Right renal pelvis (tissue), 4 donors: ENCODE data around the gene SLC30A2. TPM values are rescaled to one million over a fixed set of nuclear protein-coding genes. Genes with fewer than 3 reads are reported as not detected.

Source experiments
- DNase-seq, 4 donors: peaks; one replicate each; pipeline ENCODE4 v3.0.0-alpha.2; 2013; ENCODE audit warnings: low read depth in 4 of 4, low spot score in 3 of 4, missing footprints in 1 of 4
- polyA plus RNA-seq, 4 donors: library from polyadenylated mRNA; unstranded; fragments of 120-200 nt; gene quantifications; one replicate each; pipeline ENCODE4 v1.2.1, GENCODE V29; 2013; ENCODE audit not compliant: insufficient read length in 4 of 4

SLC30A2 gene
- polyA plus RNA-seq, 4 donors: 3.1 to 6.8 (median 4.8) TPM

GRCh38 chr1:25999041-25999800 is 46.7 kb downstream of the SLC30A2 start:
- no peak for DNase-seq

DNA sequence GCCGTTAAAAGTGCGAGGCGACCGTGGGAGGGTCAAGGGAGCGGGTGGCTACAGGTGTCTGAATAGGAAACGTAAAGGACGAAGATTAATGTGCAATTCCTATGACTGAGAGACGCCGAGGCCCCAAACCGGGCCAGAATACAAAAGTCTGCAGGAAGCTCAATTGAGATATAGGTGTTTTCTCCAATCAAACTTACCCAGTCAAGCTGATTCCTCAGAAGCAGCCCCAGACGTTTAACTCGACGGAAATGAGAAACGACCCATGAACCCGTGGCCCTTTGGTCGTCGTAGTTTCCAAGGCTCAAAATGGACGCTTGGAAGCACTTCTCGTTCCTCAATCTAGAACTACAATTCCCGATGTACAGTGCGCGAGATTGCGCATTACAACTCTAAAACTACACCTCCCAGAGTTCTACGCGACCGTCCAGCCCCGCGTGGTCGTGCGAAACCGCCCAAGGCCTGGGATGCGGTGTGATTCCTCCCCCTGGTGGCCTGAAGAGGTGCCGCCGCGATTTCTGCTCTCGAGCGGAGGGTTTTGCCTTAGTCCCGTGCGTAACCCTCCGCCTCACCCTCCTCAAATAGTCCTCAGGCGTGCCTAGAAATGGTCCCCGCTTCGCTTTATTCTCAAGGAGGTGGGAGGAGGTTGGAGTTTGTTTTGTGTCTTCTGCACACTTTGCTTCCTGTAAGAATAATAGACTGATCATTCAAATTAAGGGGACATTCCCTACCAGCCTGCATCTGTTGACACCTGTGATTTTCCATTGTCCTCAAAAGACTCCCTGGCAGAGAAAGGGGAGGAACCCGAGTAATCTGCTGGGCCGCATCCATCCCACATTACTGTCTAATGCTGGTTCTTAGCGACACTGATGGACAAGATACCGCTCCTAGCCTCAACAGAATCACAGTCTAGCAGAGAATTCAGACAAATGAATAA is 47.8 kb downstream of the SLC30A2 start, which contains the start of gene PAFAH2:
Gene PAFAH2, minus strand, starts transcription at position 236 of the 934 bp plus-strand sequence. CDS start 7,247 bp downstream, outside the sequence.
- peak; percentile 99 to 100 (median 100) for DNase-seq

DNA sequence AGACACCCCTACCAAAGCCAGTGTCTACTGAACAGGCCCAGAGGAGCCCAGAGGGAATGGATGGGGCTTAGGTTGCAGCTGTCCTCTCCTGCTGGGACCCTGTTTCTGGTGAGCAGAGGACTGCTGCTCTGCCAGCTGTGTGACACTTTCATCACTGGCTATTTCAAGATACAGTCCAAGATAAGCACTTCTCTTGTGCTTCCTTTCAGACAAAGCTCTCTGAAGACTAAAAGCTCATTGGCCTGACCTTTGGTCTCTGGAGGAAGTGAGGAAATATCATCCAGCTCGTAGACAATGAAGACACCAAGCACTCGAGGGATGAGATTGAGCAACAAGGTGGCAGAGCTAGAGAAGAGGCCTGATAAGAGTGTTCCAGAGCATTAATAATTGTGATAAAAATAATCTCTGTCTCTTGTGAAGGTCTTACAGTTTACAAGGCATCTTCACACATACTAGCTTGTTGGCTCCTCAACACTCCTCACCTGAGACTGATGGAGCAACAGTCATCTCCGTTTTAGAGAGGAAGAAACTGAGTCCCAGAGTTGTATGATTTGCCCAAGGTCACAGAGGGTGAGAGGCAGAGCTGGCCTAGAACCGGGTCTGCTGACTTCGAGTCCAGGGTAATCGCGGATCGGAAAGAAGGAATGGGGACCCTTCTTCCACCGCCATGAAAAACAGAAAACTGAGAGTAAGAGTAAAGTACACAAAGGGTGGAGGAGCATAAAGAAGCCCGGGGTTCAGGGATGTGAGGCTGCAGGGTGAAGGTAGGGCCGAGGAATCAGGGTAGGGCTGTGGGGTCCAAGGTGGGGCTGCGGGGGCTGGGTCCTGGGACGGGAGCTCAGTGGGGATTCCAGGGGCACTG is 48.7 kb downstream of the SLC30A2 start:
- DNase-seq: peak in 1 of 4 donors; percentile 8

GRCh38 chr1:25994402-25995150 is 51.3 kb downstream of the SLC30A2 start:
- no peak for DNase-seq

- no peak for DNase-seq
Measured at GRCh38 chr1:25993197-25993951, 52.5 kb downstream of the SLC30A2 start.

- DNase-seq: no peak
Measured at GRCh38 chr1:25992689-25993171, 53.2 kb downstream of the SLC30A2 start.

GRCh38 chr1:25991937-25992688 is 53.8 kb downstream of the SLC30A2 start:
- DNase-seq: no peak

DNA sequence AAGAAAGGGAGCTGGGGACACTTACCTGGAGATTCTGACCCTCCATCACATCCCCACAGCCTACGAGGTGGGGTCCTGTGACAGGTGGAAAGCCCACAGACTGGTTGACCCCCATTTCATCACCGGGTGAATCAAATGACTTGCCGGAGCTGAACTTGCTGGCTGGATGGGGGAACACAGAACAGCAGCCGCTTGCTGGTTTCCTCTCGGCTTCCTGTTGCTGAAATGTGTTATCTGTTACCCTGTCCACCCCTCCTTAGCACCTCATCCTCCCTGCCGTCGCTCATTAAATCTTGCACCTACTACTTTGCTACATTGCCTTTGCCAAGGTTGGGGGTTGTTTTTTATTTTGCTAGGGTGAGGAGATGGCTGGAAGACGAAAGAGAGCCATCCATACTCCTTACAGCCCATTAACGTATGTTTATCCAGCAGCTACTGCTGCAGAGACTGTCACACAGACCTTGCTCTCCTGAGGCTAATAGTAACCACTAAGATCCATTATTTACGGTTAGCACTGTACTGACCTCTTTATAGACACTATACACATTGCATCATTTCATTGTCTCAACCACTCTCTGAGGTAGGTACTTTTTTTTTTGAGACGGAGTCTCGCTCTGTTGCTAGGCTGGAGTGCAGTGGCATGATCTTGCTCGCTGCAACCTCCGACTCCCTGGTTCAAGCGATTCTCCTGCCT is 55.1 kb downstream of the SLC30A2 start:
- no peak for DNase-seq

- DNase-seq: no peak
Measured at GRCh38 chr1:25990251-25990650, 55.7 kb downstream of the SLC30A2 start.

- DNase-seq: no peak
Measured at GRCh38 chr1:25989440-25990234, 56.3 kb downstream of the SLC30A2 start.

DNA sequence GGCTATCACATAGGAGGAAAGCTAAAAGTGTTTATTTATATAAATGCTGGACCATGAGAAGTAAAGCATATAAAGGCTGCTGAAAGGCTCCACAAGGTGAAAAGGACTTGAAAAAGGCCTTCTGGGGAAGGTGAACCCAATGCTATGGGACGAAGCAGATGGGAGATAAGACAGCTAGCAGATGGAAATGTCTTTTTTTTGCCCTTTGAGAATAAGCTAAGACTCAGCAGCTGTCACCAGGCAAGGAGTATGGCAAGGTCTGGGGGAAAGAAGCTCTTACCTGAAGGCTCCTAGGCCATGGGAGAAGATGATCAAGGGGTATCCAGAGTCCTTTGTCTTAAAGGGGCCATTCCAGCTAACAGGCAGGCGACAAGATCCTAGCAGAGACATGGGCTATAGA is 58.0 kb downstream of the SLC30A2 start:
- DNase-seq: no peak

Other genes with a start within 250 kb of the SLC30A2 start
- 10 to 100 TPM; 84.6 to 92.8 (median 88.8) TPM for gene SELENON, start 245.9 kb downstream of the SLC30A2 start, polyA plus RNA-seq
- gene MTFR1L, start 226.2 kb downstream of the SLC30A2 start, polyA plus RNA-seq: 100 to 1,000 TPM in 2 of 4 donors, 10 to 100 TPM in 2; 87.9 to 106 (median 96.7) TPM
- 1 to 10 TPM; 2.8 to 4.7 (median 4.2) TPM for gene AUNIP, start 186.7 kb downstream of the SLC30A2 start, polyA plus RNA-seq
- 10 to 100 TPM; 27.3 to 32.4 (median 30.5) TPM for gene PAQR7, start 170.4 kb downstream of the SLC30A2 start, polyA plus RNA-seq
- gene STMN1, start 139.7 kb downstream of the SLC30A2 start, polyA plus RNA-seq: 1,000 to 10,000 TPM; 1,142 to 1,361 (median 1,291) TPM
- 10 to 100 TPM; 17.1 to 22.2 (median 19.1) TPM for gene PAFAH2, start 48.1 kb downstream of the SLC30A2 start, polyA plus RNA-seq
- gene EXTL1, start 24.3 kb downstream of the SLC30A2 start, polyA plus RNA-seq: 1 to 10 TPM; 1.0 to 1.7 (median 1.4) TPM
- gene TRIM63, start 21.5 kb upstream of the SLC30A2 start, polyA plus RNA-seq: under 1 TPM; 0.51 to 0.86 (median 0.77) TPM
- 10 to 100 TPM; 17.9 to 23.1 (median 22.2) TPM for gene PDIK1L, start 65.7 kb upstream of the SLC30A2 start, polyA plus RNA-seq
- 1 to 10 TPM; 1.2 to 1.7 (median 1.3) TPM for gene FAM110D, start 113.0 kb upstream of the SLC30A2 start, polyA plus RNA-seq
- under 1 TPM in 1 of 4 donors, not detected in 3; 0.17 TPM for gene C1orf232, start 122.8 kb upstream of the SLC30A2 start, polyA plus RNA-seq
- 10 to 100 TPM; 11.4 to 29.1 (median 14.6) TPM for gene ZNF593, start 123.8 kb upstream of the SLC30A2 start, polyA plus RNA-seq
- 1 to 10 TPM in 2 of 4 donors, under 1 TPM in 2; 0.61 to 1.3 (median 1.1) TPM for gene ZNF593OS, start 125.7 kb upstream of the SLC30A2 start, polyA plus RNA-seq
- 10 to 100 TPM; 10.7 to 16.2 (median 14.0) TPM for gene CNKSR1, start 131.4 kb upstream of the SLC30A2 start, polyA plus RNA-seq
- gene CATSPER4, start 144.5 kb upstream of the SLC30A2 start, polyA plus RNA-seq: under 1 TPM in 1 of 4 donors, not detected in 3; 0.08 TPM
- gene CEP85, start 188.1 kb upstream of the SLC30A2 start, polyA plus RNA-seq: 10 to 100 TPM; 13.4 to 17.1 (median 15.9) TPM
- 100 to 1,000 TPM in 3 of 4 donors, 10 to 100 TPM in 1; 99.2 to 120 (median 108) TPM for gene SH3BGRL3, start 234.0 kb upstream of the SLC30A2 start, polyA plus RNA-seq